Measurements from ENCODE around the gene AFF3.

The AFF3 gene

DNA sequence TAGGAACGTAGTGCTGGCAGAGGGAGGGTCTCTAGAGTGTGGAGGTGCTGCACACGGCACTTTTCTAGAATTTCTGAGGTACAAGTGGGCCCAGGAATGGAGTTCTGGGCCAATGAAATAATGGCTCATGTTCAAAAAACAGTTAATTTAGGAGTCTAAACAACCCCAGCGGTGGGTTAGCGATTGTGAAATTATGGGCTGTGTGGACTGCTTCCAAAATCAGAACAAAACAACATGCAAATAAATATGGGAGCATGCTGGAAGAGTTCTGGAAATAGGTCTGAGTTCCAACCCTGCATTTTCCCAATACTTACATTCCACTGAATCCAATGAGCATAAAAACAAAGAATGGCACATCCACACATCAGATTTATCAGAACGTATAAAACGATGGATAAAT lies 317.6 kb downstream of the AFF3 start:
- no peaks in the 10 kb centered on the region for H3K9me3 ChIP-seq (ENCODE audit: severe bottlenecking)
- no peaks in the 10 kb centered on the region for H3K27me3 ChIP-seq (ENCODE audit: insufficient read depth, poor library complexity, severe bottlenecking)
- no peak for DNase-seq (ENCODE audit: low spot score)
- H3K4me1 ChIP-seq (ENCODE audit: insufficient read depth, poor library complexity, severe bottlenecking), result no peaks in the 10 kb centered on the region
- H3K36me3 ChIP-seq (ENCODE audit: low read depth), result no peaks in the 10 kb centered on the region
- no peak for ATAC-seq (ENCODE audit: low read depth)
- H3K27ac ChIP-seq (ENCODE audit: poor library complexity, severe bottlenecking), result no peak overlapping the region
- no peak overlapping the region for H3K4me3 ChIP-seq (ENCODE audit: severe bottlenecking)
- TF ChIP-seq, protein P1, sequence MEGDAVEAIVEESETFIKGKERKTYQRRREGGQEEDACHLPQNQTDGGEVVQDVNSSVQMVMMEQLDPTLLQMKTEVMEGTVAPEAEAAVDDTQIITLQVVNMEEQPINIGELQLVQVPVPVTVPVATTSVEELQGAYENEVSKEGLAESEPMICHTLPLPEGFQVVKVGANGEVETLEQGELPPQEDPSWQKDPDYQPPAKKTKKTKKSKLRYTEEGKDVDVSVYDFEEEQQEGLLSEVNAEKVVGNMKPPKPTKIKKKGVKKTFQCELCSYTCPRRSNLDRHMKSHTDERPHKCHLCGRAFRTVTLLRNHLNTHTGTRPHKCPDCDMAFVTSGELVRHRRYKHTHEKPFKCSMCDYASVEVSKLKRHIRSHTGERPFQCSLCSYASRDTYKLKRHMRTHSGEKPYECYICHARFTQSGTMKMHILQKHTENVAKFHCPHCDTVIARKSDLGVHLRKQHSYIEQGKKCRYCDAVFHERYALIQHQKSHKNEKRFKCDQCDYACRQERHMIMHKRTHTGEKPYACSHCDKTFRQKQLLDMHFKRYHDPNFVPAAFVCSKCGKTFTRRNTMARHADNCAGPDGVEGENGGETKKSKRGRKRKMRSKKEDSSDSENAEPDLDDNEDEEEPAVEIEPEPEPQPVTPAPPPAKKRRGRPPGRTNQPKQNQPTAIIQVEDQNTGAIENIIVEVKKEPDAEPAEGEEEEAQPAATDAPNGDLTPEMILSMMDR (IDR thresholded peaks at IDR 0.05; ENCODE audit: poor library complexity, severe bottlenecking), result no peak

DNA sequence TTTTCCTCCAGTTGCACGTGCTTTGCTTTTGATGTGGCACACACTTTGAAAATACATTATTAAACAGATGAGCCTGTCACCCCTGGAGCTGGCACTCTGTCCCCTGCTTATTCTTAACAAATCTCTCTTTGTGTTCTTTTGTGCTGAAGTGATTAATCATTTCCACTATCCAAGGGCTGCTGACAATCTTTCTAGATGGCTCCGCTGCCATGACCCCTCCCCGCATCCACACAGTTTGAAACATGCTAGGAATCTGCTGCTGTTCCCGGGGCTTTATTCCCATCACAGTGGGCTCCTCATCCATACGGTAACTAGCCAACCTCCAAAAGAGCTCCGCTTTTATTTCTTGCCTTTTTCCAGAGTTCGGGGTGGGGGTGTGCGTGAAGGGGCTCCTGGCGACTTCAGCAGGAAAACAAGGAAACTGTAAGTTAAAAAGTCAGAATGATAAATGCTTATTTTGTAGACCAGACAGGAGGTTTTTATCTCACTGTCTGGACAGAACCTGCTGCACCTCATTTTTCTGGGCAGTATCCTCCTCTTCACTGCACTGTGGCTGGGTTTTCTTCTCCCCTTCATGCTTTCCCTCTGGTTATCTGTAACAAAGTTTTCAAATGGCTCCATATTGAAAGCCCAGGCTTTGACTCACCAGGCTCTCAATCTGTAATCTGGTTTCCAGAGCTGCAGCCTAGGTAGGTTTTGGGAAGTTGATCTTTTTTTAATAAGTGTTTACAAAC lies 319.7 kb downstream of the AFF3 start:
- no peak for DNase-seq (ENCODE audit: low spot score)

DNA sequence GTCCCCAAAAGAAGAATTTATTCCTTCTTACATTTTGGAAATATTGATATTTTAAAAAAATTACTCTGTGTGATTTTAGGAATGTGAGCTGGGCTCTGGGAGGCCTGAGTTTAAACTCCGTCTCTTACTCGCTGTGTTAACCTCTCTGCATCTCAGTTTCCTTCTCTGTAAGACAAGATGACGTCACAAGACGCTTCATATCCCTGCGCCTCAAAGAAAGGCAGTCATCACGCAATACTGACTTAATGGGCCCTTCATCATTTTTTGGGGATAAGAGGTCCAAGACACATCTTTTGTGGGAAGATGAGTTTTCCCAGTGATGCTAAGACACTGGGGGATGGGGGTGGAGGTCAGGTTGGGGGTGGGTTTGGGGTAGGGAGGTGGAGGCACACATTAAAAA lies 320.4 kb downstream of the AFF3 start:
- Histone ChIP-seq H3K27me3 (ENCODE audit: insufficient read depth, poor library complexity, severe bottlenecking) (peaks cover 6% of the 10 kb centered on the region), H3K27ac (ENCODE audit: poor library complexity, severe bottlenecking) (no peak overlapping the region), H3K9me3 (ENCODE audit: severe bottlenecking) (no peaks in the 10 kb centered on the region), H3K4me1 (ENCODE audit: insufficient read depth, poor library complexity, severe bottlenecking) (no peaks in the 10 kb centered on the region), H3K36me3 (ENCODE audit: low read depth) (no peaks in the 10 kb centered on the region), H3K4me3 (ENCODE audit: severe bottlenecking) (no peak overlapping the region)
- no peak for DNase-seq (ENCODE audit: low spot score)
- TF ChIP-seq, protein P1 (IDR thresholded peaks at IDR 0.05; ENCODE audit: poor library complexity, severe bottlenecking), result no peak
- ATAC-seq (ENCODE audit: low read depth), result no peak

More for the DNA sequence above, 319.7 kb downstream of the AFF3 start:
- no peak overlapping the region for H3K27ac ChIP-seq (ENCODE audit: poor library complexity, severe bottlenecking)
- no peak overlapping the region for H3K4me3 ChIP-seq (ENCODE audit: severe bottlenecking)
- TF ChIP-seq, protein P1 (IDR thresholded peaks at IDR 0.05; ENCODE audit: poor library complexity, severe bottlenecking), result no peak
- no peaks in the 10 kb centered on the region for H3K36me3 ChIP-seq (ENCODE audit: low read depth)
- H3K27me3 ChIP-seq (ENCODE audit: insufficient read depth, poor library complexity, severe bottlenecking), result peaks cover 6% of the 10 kb centered on the region
- H3K4me1 ChIP-seq (ENCODE audit: insufficient read depth, poor library complexity, severe bottlenecking), result no peaks in the 10 kb centered on the region
- H3K9me3 ChIP-seq (ENCODE audit: severe bottlenecking), result no peaks in the 10 kb centered on the region
- ATAC-seq (ENCODE audit: low read depth), result no peak

DNA sequence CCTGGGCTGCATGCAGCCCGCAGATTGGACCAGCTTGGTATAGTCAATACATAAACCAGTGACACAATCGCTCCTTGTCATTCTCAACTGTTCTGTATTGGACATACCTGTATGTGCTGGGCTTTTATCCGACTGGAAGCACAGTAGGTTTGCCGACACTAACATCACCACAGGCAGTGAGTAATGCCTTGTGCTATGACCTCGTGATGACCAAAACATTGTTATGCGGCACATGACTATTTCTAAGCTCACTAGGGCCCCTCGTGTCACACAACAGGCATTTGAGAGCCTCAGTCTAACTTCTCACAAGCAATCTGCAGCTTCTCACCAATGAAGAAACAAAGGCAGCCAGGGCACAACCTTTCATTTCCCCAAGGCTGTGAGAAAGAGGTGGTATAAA lies 320.8 kb downstream of the AFF3 start:
- Histone ChIP-seq H3K27ac (ENCODE audit: poor library complexity, severe bottlenecking) (no peak overlapping the region), H3K36me3 (ENCODE audit: low read depth) (no peaks in the 10 kb centered on the region), H3K4me1 (ENCODE audit: insufficient read depth, poor library complexity, severe bottlenecking) (no peaks in the 10 kb centered on the region), H3K9me3 (ENCODE audit: severe bottlenecking) (no peaks in the 10 kb centered on the region), H3K27me3 (ENCODE audit: insufficient read depth, poor library complexity, severe bottlenecking) (peaks cover 6% of the 10 kb centered on the region), H3K4me3 (ENCODE audit: severe bottlenecking) (no peak overlapping the region)
- DNase-seq (ENCODE audit: low spot score) (no peak), ATAC-seq (ENCODE audit: low read depth) (no peak)
- TF ChIP-seq, protein P1 (IDR thresholded peaks at IDR 0.05; ENCODE audit: poor library complexity, severe bottlenecking), result no peak

DNA sequence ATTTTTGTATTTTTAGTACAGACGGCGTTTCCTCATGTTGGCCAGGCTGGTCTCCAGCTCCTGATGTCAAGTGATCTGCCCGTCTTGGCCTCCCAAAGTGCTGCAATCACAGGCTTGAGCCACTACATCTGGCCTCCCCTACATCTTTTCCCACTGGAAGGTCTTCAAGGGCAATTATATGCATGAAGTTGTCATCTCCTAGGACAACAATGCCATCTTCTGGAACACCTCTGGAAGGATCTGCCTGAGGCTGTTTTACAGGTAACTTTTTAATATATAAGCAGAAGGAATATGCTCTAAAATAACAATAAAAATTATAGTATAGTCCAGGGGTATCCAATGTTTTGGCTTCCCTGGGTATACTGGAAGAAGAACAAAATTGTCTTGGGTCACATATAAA lies 321.4 kb downstream of the AFF3 start:
- H3K4me3 ChIP-seq (ENCODE audit: severe bottlenecking), result no peak overlapping the region
- no peaks in the 10 kb centered on the region for H3K9me3 ChIP-seq (ENCODE audit: severe bottlenecking)
- peaks cover 6% of the 10 kb centered on the region for H3K27me3 ChIP-seq (ENCODE audit: insufficient read depth, poor library complexity, severe bottlenecking)
- TF ChIP-seq, protein P1 (IDR thresholded peaks at IDR 0.05; ENCODE audit: poor library complexity, severe bottlenecking), result peak; percentile 12
- no peaks in the 10 kb centered on the region for H3K36me3 ChIP-seq (ENCODE audit: low read depth)
- no peaks in the 10 kb centered on the region for H3K4me1 ChIP-seq (ENCODE audit: insufficient read depth, poor library complexity, severe bottlenecking)
- DNase-seq (ENCODE audit: low spot score) (no peak), ATAC-seq (ENCODE audit: low read depth) (no peak)
- H3K27ac ChIP-seq (ENCODE audit: poor library complexity, severe bottlenecking), result no peak overlapping the region

Data from RWPE2 (cell line).